HG02798 (cell line): ENCODE measurements around the gene ARHGEF6.
"Not testable (repeated sequence)": the region's sequence is repeated elsewhere in the genome, so short reads cannot be mapped to it uniquely, and the experiment has no call there.

Source experiments
- ATAC-seq: cut with Tn5 transposase; IDR thresholded peaks from one replicate; pipeline ENCODE4 v1.9.1; 2021; ENCODE audit warnings: mild to moderate bottlenecking; ENCODE audit not compliant: unreplicated experiment, poor library complexity

Gene ARHGEF6

DNA sequence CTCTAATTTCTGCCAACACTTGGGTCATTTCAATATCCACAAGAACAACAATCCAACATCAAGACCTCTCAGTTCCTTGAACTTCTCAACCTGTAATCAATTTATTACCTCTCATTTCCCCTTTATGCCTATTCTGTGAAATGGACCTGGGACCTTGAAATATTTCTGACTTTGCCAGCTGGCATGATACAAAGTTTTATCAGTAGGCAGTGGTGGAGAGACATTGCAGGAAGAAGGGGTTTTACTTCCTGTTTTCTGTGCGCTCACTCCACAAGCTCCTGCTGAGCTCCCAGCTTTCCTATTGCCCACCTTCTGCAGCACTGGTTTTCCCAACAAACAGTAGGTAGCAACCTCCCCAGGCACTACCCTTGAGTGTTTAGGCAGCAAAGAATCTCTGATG is 3.5 kb upstream of the ARHGEF6 start:
- no peak for ATAC-seq

GRCh38 chrX:136783159-136783558 is 2.4 kb upstream of the ARHGEF6 start:
- no peak for ATAC-seq

- ATAC-seq: no peak
These were observed 557 bp upstream of the ARHGEF6 start for GRCh38 chrX:136781180-136781797.

GRCh38 chrX:136780241-136780640 is 491 bp downstream of the ARHGEF6 start:
- ATAC-seq: no peak

DNA sequence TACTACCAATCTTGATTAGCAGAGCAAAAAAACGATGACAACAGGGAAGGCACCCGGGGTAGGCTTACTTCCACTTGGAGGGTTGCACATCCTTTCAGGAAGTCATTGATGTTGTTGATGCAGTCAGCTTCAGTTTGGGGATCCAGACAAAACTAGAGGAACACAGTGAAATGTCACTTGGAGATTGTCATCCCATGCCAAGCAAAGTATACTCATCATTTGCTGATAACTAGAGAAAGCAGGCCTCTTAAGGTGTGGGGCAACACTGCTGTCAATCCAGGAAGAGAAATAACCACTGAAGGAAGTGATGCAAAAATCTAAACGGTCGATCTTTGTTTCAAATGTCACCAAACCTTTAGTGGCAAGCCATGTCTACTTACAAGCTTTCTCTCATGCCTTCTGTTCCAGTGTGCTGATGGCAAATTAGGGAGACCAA is 1.4 kb downstream of the ARHGEF6 start:
- ATAC-seq: no peak

DNA sequence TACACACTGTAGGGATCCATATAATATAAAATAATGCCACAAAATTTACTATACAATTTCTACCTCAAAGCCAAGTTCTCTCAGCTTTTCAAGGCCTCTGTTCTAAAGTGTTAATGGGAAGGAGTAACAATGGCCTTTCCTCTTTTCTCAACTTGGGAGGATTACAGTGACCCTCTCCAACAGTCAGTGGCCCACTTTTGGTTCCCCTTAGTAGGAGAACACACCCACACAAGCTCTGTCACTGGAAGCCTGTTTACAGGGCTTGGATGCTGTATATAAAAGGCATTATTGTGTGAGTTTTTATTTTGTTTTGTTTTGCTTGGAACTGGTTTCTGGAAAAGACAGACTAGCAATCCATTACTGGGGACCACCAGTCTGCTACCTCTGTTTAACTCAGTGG is 1.8 kb downstream of the ARHGEF6 start:
- no peak for ATAC-seq

GRCh38 chrX:136778020-136778419 is 2.7 kb downstream of the ARHGEF6 start:
- no peak for ATAC-seq

GRCh38 chrX:136773648-136774047 is 7.1 kb downstream of the ARHGEF6 start:
- no peak for ATAC-seq

DNA sequence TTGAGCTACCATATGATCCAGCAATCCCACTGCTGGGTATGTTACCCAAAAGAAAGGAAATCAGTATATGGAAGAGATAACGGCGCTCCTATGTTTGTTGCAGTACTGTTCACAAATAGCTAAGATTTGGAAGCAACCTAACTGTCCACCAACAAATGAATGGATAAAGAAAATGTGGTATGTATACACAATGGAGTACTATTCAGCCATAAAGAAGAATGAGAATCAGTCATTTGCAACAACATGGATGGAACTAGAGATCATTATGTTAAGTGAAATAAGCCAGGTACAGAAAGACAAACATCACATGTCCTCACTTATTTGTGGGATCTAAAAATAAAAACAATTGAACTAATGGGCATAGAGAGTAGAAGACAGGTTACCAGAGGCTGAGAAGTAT is 8.9 kb downstream of the ARHGEF6 start:
- ATAC-seq: not testable (repeated sequence)

GRCh38 chrX:136768469-136769084 is 12.2 kb downstream of the ARHGEF6 start:
- ATAC-seq: peak; percentile 47

DNA sequence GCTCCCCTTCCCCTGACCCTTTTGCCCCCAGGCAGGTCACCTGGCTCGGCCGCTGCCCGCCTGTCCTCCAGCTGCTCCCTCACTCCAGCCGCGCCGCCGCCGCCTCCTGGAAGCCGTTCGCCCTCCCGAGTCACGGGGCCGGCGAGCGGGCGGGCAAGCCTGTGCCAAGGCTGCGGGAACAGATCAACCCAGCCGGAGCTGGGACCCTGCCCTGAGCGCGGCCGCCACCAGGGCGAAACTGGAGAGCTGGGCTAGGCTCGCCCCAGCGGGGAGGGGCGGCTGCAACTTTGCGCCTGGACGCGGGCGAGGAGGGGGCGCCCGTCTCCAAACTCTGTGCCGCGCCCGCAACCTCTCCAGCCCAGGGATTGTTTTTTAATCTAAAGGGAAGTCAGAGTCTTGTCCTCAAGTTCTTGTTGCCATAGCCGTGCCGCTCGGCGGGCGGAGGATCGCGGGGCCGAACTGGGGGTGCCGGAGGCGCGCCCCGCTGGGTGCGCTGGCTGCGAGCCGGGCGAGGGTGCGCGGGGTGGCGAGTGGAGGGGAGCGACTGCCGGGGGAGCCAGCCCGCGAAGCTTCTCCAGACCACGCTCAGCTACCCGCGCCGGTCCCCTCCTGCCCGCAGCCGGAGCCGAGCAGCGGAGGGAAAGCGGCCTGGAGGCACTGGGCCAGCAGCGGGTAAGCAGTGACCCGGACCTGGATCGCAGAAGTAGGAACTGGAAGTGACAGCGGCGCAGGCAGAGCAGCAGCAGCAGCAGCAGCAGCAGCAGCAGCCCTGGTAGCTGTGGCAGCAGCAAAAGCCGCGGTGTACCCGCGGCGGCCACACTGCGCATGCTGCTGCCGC is 13.4 kb downstream of the ARHGEF6 start:
- peak; percentile 81 for ATAC-seq

GRCh38 chrX:136766785-136767103 is 14.0 kb downstream of the ARHGEF6 start:
- ATAC-seq: no peak

DNA sequence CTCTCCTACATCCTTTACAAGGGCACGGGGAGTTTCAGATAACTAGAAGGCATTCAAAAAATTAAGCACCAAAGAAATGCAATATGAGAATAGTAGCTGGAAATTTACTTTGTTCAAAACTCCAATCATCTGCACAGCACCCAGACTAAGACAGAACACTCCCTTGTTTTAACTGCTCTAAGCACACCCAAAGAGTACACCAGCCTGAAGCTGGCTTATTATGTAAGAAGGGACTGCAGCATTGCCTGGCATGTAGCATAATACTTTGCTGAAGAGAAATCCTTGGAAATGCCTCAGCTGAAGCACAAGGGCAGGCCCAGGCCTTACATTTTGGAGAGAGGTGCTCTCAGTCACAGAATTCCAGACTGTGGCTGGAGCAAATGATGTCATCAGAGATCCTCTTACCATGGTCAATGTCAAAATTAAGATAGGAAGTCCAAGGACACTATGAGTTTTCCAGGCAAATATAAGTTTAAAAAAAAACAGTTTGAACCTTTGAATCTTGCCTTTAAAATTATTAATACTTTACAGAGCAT is 14.8 kb downstream of the ARHGEF6 start:
- ATAC-seq: no peak

DNA sequence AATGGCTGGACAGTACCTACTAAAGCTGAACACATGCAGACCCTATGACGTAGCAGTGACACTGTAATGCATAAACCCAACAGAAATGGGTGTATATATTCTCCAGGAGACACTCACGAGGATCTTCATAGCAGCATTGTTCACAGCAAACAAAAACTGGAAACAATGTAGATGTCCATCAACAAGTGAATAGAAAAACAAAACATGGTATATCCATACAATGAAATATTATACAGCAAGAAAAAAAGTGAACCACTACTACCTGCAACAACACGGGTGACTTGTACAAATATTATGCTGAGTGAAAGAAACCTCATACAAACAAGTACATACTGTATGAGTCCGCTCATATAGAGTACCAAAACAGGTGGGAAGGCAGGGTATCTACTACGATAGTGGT is 16.5 kb downstream of the ARHGEF6 start:
- ATAC-seq: no peak

DNA sequence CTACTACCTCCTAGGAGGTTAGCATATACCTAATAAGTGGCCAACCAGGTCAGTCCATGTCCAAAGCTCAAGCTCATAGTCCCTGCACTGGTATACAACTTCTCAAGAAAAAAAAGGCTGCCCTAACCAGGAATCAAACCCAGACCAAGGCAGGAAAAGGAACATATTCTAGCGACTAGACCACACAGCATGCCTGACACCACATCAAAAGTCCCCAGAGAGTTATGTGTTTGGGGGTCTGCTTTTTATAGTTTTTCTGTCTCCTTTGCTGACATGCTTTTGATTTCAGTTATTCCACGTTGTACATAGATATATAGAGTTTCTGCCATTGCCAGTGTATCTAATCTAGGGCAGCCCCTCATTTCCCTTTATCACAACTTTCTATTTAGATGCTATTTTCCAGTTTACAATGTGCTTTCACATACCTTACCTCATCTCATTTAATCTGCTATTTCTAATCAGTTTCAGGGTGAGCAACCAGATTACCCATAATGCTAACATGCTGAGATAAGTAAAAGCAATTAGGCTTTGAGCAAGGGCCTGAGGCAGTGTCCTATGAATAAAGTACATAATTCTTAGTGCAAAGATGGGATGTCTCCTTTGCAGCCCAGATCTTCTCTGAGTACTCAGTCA is 17.8 kb downstream of the ARHGEF6 start:
- no peak for ATAC-seq

DNA sequence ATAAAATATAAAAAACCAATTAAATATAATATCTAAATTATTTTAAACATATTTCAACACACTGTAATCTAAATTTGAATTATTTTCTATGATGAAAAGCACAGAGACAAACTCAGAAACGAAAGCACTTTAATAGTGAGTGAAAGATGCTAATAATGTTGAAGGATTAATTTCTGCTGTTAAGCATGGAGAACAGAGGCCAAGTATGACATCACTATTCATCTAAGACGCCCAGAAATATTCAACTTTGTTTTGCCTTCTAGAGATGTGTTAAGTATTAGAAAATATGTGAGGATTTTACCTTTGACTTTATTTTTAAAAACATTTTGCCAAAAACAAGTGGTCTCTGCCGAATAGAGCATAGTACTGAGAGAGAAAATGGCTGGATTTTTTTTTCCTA is 19.3 kb downstream of the ARHGEF6 start:
- no peak for ATAC-seq

DNA sequence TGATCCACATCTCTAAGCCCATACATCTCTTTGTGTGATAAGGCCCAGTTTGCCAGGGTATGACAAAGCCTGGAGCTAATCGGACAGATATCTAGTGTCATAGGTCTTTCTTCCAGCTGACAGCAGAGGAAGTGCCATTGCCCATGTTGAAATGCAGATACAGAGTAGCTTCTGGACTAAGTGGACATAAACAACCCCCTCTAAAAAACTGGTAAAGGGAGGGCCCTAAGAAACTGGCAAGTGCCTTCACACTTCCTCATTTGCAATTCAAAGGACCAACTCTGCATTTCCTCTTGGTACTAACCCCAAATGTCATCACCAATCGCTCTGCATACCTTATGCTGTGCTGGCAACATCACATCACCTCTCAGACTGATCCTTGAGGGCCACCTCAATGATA is 20.8 kb downstream of the ARHGEF6 start:
- peak; percentile 69 for ATAC-seq

DNA sequence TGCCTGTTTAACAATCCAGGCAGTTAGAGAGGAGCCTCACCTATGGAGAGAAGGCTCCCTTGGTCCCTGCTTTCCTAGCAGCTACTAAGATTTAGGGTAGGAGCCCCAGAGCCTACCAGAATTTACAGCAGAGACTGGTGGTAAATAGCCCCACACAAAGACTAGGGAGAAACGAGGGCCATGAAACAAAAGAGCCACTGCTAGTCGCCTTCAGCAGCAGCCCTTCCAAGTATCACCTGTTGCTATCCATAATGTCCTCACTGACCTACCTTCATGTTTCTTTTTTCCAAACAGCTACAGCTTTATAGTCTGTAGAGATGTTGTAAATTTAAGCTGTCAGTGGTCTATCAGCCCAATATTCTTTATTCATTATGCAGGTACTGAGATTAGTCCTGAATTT is 25.3 kb downstream of the ARHGEF6 start:
- no peak for ATAC-seq

GRCh38 chrX:136754651-136755050 is 26.1 kb downstream of the ARHGEF6 start:
- ATAC-seq: no peak

DNA sequence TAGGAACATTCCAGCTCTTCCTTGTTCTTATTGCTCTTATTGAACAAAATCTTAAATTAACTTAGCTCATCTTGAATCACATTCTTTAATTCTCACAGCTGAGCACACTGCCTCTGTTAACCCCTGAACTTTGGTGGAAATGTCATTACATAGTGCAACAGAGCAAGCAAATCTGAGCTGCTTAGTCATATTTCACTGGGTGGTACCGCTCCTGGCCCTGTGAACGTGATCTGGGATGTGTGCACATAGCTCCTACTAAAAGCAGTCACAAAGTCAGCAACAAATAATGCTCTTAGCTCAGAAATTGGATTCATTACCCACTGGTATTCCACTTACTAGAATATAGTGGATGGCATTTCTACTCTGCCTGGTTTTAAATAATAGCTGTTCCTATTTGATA is 27.9 kb downstream of the ARHGEF6 start:
- ATAC-seq: no peak

GRCh38 chrX:136752346-136752745 is 28.4 kb downstream of the ARHGEF6 start:
- no peak for ATAC-seq
